SK-N-SH treated with all-trans-retinoic acid at 6 μM for 48 hours (cell line): Measurements from ENCODE around the gene MRGPRE.

Experiments used
- GLIS3 ChIP-seq: fragments of 250-450 bp; sonication (Bioruptor Pico); IDR thresholded peaks from 2 replicates; pipeline ENCODE4 v1.5.0; 2020; ENCODE audit warnings: mild to moderate bottlenecking, moderate library complexity
- PPARA ChIP-seq: fragments of 250-450 bp; sonication (Bioruptor Pico); IDR thresholded peaks from 2 replicates; pipeline ENCODE4 v1.5.0; 2020; ENCODE audit warnings: mild to moderate bottlenecking, borderline replicate concordance
- SNAI2 ChIP-seq: fragments of 250-450 bp; sonication (Bioruptor Pico); IDR thresholded peaks from 2 replicates; pipeline ENCODE4 v1.5.0; 2020; ENCODE audit warnings: mild to moderate bottlenecking, moderate library complexity

DNA sequence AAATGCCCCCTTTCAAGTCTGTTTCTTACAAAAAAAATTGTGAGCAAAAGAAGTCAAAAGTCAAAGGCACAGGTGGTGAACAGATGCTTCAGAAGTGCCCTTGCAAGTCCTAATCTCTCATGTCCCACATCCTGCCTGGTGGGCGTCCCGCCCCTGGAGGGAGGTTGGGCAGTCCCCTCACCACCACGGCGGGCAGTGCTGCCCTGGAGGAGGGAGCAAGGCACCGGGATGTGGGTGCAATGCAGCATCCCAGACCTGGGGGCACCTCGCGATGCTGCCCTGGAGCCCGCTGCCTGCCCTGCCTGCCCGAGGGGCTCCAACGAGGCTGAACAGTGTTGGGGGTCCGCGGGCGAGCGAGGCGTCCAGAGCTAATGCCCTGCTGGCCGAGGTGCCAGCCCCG lies 29.5 kb downstream of the MRGPRE start:
- TF ChIP-seq PPARA (no peak), SNAI2 (CRISPR knock-in tag) (no peak), GLIS3 (no peak)
